T-helper 1 cell (primary cell): ENCODE data around the gene SLC35A4.
"Not testable (repeated sequence)": the region's sequence is repeated elsewhere in the genome, so short reads cannot be mapped to it uniquely, and the experiment has no call there.

Experiments
- DNase-seq, 5 donors: peaks; one replicate each; pipeline ENCODE4 v3.0.0-alpha.2; 2012 to 2020

SLC35A4 gene

GRCh38 chr5:140591747-140592372 is 27.2 kb downstream of the SLC35A4 start:
- DNase-seq = no peak

- DNase-seq = not testable (repeated sequence)
Measured at GRCh38 chr5:140593070-140593469, 28.4 kb downstream of the SLC35A4 start.

- DNase-seq = no peak
Measured at GRCh38 chr5:140594169-140594568, 29.5 kb downstream of the SLC35A4 start.

DNA sequence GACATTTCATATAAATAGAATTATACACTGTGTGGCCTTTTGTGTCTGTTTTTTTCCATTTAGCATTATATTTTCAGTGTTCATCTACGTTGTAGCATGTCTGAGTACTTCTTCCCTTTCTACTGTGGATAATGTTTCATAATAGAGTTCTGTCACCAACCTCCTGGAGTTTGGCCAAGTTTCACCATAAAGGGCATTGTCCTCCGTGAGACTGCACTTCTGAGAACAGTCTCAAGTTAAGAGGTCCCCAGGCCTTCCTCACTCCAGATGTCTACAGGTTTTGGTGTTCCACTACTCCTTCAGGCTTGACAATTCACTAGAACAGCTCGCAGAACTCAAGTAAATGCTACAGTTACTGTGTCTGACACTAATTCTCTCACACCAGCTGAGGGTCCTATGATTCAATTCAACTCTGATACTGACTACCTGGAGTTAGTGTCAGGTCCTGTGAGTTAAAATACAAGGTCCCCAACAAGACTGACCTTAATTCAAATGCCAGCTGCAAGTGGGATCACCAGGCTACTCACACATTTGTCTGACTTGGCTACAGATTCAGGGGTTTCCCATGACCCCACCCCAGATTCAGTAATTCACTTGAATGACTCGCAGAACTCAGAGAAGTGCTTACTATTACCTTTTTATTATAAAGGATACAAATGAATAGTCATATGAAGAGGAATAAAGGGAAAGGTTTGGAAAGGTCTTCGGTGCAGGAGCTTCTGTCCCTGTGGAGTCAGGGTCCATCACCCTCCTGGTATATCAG is 31.1 kb downstream of the SLC35A4 start:
- no peak for DNase-seq

GRCh38 chr5:140596321-140596741 is 31.7 kb downstream of the SLC35A4 start:
- no peak for DNase-seq

GRCh38 chr5:140598836-140599235 is 34.2 kb downstream of the SLC35A4 start:
- no peak for DNase-seq

DNA sequence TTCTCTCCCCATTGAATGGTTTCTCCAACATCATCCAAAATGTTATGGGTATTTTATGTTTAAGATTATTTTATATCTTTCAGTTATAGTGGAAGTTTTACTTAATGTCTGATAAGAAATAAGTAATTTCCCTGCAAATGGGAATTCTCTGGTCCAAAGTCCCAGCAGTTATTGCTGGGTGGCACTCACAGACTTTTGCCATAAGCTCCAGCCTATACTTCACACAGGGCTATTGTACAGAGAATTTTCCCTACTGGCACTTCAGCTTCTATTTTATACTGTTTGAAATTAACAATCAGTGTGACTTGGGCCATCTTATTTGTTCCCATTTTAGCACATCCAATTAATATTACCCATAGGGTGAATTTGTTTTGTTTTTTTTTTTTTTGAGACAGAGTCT is 35.5 kb downstream of the SLC35A4 start:
- no peak for DNase-seq

DNA sequence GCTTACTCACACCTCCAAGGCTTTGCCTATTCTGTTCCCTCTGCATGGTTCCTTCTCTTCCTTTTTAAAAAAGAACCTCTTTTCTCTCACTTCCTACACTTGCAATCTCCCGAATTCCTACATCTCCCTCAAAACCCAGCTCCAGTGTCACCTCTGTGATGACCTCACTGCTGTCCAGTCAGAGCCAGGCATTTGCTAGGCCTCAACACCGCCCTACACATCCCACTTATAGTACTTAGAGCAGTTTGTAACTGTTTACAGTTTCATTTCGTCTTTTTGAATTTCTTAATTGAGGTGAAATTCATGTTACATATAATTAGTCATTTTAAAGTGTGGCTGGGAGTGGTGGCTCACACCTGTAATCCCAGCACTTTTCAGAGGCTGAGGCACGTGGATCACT is 37.5 kb downstream of the SLC35A4 start:
- DNase-seq = no peak

GRCh38 chr5:140603446-140603698 is 38.7 kb downstream of the SLC35A4 start:
- DNase-seq = not testable (repeated sequence)

DNA sequence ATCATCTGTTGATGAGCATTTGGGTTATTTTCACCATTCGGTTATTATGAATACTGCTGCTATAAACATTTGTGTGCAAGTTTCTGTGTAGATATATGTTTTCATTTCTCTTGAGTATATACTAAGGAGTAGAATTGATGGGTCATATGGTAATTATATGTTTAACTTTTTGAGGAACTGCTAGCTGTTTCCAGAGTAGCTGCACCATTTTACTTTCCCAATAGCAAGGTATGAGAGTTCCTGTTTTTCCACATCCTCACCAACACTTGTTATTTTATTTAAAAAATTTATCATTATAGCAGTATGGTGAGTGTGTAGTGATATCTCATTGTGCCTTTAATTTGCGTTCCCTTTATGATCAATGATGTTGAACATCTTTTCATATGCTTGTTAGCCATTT is 39.1 kb downstream of the SLC35A4 start:
- DNase-seq = no peak

GRCh38 chr5:140605879-140606278 is 41.3 kb downstream of the SLC35A4 start:
- DNase-seq = no peak

GRCh38 chr5:140607031-140607430 is 42.4 kb downstream of the SLC35A4 start:
- no peak for DNase-seq

DNA sequence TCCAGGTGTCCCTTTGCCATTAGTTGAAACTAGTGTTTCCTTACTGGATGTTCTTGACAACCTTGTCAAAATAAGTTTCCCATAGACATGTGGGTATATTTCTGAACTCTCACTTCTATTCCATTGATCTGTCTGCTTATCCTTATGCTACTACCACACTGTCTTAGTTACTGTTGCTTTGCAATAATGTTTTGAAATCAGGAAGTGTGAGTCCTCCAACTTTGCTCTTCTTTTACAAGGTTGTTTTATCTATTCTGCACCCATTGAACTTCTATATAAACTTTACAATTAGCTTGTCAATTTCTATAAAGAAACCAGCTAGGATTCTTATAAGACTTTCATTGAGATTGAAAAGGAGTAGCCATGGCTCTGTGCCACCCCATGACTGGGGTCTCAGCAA is 44.1 kb downstream of the SLC35A4 start:
- DNase-seq = no peak

DNA sequence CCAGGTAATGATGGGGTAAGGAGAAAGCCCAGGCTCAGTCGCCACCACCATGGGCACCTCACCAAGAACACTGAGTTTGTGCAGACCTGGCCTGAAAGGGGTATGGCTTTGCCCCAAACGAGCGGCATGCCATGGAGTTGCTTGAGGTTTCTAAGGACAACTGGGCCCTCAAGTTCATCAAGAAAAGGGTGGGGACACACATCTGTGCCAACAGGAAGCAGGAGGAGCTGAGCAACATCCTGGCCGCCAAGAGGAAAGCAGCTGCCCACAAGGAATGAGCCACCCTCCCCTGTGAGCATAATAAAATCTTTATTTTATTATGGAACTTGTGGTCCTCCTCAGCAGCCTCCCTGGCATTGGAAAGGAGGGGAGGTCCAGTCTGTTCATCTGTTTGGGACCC is 44.5 kb downstream of the SLC35A4 start:
- no peak for DNase-seq

DNA sequence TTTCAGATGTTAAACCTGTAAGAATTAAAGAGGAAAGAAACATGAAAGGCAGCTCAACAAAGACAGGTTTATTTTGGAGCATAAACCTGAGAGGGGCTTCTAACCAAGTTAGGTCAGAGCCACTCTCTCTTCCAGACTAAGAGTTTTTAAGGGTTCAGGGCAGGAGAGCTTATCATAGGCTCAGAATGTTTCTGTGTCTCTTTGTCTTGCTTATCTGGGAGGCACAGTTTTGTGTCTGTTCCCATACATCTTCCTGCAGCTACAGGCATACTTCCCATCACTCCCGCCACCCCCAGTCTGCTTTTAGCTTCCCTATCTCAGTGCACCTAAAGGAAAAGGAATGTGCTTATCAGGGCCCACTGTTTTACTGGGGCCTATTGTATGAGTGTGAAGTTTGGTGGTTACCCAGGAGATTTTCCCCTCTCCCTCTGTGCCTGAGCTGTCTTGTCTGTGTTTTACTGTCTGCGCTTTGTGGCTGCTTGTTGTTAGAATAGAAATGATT is 46.4 kb downstream of the SLC35A4 start:
- no peak for DNase-seq
